GM19099 (cell line): ENCODE measurements around the gene GPRASP1.

ENCODE experiments used
- POLR2A ChIP-seq: IDR thresholded peaks from 3 replicates; pipeline ENCODE4 v1.6.1; 2011; ENCODE audit warnings: low read depth; ENCODE audit not compliant: insufficient read length; ENCODE audit errors: extremely low read depth

Gene GPRASP1

GRCh38 chrX:102694749-102695148 lies 43.5 kb downstream of the GPRASP1 start:
- no peak for TF ChIP-seq POLR2A

DNA sequence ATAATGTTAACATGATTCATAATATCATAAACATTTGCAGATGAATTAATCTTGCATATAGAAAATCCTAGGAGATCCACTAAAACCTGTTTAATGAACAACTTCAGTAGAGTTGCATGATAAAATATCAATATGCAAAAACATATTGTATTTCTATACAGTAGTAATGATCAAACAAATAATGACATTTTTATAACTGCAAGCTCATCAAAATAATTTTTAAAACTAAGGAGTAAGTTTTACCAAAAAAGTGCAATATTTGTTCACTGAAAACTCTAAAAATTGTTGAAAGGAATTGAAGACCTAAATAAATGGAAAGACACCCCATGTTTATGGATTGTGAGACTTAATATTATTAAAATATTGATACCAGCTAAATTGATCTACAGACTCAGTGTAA lies 45.0 kb downstream of the GPRASP1 start:
- no peak for TF ChIP-seq POLR2A

GRCh38 chrX:102697494-102697893 lies 46.2 kb downstream of the GPRASP1 start:
- no peak for TF ChIP-seq POLR2A
